ELR (cell line): ENCODE measurements around the gene CD68.
"Not testable (repeated sequence)": the region's sequence is repeated elsewhere in the genome, so short reads cannot be mapped to it uniquely, and the experiment has no call there.

Source experiments
- DNase-seq: peaks from one replicate; pipeline ENCODE4 v3.0.0-alpha.2; 2015; ENCODE audit warnings: low read depth

Gene CD68

DNA sequence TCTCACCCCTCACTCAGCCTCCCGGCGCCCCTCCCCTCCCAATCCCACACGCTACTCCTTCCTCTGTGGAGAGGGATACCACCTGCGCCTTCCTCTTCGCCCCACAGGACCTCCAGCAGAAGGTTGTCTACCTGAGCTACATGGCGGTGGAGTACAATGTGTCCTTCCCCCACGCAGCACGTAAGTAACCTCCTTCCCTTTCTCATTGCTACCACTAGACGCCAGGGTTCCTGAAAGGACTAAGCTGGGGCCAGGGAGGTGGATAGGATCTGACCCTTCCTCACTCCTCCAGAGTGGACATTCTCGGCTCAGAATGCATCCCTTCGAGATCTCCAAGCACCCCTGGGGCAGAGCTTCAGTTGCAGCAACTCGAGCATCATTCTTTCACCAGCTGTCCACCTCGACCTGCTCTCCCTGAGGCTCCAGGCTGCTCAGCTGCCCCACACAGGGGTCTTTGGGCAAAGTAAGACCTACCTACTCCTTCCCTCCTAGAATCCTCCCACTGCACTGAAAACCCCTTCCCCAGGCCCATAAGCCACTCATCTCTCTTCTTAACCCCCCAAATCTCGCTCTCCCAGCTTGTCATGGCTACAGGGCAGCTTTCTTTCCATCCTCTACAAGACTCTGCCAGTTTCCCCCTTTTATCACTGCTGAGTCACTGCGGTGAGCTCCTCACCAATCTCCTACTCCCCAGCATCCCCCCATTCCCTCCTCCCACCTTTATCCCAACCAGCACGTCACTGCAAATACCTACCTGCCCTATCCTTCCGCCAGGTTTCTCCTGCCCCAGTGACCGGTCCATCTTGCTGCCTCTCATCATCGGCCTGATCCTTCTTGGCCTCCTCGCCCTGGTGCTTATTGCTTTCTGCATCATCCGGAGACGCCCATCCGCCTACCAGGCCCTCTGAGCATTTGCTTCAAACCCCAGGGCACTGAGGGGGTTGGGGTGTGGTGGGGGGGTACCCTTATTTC, 1.5 kb downstream of the CD68 start:
- no peak for DNase-seq

DNA sequence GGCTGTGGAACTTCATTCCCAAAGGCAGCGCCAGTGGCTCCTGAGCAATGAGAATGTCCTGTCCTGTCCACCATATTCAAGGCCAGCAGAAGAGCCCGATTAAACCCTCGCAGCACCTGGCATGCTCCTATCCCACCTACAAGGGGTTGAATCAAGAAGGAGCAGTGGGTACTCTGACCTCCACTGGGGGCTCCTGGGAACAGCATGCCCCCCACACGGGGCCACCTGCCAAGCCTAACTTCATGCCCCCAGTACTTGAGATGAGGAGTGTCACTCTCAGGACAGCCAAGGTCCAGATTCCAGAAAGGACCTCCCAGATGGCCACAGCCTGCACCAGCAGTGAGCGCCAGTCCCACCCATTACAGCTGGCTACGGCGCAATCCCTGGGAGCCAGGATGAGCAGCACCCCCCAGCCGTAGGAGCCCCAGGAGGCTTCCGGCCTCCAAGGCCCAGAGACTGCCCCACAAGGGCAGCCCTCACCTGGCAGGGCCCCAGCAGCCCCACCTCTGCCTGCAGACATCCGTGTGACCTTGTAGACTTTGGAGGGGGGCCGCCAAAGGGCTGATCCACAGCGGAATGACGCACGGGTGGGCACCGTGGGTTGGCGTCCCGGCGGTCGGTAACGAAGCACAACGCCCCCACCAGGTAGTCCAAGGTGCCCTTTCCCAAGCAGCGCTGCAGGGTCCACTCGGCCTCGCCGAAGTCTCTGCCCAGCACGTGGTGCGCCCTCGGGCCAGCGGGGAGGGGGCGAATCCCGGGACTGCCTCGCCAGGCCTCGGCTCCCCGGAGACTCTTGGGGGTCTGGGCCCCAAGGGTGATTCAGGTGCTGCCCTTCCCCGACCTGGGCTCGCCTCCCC, 3.2 kb downstream of the CD68 start:
- DNase-seq: no peak

GRCh38 chr17:7583253-7584109, 4.0 kb downstream of the CD68 start, which contains the start of gene MPDU1:
Gene MPDU1 (plus strand): TSS chr17:7583852. CDS start chr17:7583863, 11 bp downstream.
- DNase-seq: peak; percentile 97

- peak; percentile 68 for DNase-seq
Observed at GRCh38 chr17:7586673-7587419, 7.4 kb downstream of the CD68 start.

DNA sequence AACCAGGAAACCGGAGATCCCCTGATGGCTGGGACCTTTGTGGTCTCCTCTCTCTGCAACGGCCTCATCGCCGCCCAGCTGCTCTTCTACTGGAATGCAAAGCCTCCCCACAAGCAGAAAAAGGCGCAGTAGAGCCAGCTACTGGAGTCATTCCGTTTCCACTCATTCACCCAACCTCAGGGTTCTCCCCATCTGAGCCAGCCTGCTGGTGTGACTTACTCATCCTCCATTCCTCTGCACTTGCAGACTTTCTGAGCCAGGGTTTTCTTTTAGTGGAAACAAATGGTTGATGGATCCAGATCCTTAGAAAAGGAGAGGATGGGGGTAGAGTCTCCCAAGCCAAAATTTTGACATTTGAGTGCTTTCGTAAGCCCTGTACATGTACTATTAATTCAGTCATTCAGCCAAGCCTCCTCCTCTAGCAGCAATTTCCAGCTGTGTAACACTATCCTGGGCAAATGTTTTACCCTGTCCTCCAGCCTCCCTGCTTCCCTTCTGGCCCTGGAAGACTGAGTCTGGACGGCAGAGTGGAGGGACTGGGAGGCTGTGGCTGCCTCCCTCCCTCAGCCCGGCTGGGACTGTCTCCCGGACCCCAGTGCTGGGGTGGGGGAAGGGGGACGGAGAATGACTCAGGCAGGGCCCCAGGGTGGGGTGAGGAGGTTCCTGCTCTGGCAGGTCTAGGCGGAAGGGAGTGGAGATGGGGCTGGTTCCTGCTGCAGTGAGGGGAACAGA, 8.1 kb downstream of the CD68 start:
- peak; percentile 97 for DNase-seq

DNA sequence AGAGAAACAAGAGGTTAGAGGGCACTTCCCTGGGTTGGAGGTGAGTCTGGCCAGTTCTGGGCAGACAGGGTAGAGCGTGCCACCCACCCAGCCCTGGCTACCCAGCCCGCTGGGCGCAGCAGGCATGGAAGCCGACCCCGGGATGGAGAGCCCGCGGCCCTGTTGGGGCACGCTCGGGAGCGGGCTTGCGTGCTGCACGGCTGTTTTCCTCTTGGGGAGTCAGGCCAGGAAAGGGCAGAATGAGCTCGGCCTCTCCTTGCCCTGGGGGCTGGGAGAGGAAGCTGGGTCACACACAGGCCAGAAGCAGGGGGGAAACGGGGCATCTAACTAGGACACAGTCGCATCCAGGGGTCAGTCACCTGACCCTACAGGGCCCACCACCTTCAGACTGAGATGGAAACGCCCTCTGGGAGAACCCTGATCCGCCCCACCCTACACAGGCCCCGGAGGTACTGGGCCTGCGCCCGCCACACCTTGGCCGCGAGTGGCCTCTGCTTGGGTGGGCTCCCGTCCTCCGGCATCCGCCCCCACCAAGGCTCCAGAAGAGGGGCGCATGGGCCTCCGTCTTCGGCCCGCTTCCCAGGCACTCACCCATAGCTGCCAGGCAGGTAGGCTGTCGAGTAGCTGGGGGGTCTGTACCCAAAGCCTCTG, 9.2 kb downstream of the CD68 start:
- DNase-seq: peak; percentile 52

DNA sequence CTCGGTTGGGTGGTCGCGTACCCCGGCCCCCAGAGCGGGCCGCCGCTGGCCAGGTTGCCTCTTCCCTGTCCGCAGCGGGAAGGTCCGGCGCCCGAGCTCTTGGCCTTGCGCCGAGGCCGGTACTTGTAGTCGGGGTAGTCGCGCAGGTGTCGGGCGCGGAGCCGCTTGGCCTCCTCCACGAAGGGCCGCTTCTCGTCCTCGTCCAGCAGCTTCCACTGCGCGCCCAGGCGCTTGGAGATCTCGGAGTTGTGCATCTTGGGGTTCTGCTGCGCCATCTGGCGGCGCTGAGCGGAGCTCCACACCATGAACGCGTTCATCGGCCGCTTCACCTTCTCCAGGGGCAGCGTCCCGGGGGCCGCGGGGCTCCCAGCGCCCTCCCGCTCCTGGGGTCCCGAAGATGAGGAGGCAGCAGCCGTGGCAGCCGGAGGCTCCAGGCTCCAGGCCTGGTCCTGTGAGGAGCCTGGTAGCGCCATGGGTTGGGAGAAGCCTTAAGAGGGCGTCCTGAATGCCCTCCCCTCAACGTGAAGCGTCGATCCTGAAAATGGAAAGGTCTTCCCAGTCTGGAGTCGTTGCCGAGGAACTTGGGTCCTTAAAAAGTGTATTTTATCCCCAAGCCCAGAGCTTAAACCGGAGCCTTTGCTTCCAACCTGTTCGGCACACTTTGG, 9.9 kb downstream of the CD68 start:
- DNase-seq: peak; percentile 94

DNA sequence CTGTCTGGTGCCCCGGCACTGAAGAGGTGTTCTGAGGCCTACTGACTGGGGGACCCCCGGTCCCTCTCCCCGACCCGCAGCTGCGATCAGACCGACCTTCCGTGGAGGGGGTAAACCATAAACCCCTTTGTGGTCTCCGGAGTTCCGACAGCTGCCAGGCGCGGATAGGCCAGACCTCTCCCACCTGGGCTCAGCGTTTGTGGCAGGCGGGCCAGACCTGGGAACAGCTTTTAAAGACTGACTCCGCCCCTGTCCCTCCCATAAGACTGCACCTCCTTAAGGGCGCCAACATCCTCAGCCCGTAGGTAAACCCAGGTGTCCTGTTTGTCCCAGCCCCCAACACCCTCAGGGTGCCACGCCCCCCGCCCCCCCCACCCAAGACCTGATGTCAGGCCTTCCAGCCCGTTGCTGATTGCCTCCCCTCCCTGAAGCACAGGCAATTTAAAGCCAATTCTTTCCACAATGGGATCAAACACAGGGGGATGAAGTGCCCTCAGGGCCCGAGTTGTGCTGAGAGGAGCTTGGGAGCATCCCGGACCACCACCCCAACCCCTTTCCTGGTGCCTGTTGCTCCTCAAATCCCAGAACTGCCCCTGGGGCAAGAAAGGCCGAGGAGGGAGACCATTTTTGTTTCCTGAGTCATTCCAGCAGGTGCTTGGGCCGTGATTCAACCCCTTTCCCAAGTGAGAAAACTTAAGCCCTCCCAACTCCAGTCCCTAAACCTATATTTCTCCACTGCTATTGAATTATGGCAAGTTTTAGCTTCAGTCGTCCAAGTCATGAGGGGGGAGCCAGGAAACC, 10.7 kb downstream of the CD68 start, which contains the start of gene SOX15:
TSS of gene SOX15 (minus strand) at position 204 of the 801 bp plus-strand sequence. CDS start 418 bp downstream, outside the sequence.
- peak; percentile 91 for DNase-seq

DNA sequence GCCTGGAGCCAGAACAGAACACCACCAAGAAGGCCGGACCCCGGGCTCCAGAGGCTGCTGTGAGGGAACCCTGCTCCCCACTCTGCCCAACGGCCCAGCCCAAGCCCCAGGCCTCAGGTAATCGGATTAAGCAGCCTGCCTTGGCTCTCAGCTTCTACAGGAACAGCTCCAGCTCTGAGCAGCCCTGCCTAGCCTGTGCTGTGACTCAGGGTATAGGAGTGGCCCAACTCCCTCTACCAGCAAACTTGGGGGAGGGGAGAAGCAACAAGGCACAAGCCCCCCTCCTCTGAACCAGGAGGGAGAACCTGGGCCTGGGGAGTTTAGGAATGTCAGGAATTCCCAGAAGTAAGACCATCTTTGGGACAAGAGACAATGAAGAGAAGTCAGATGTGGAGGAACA, 11.3 kb downstream of the CD68 start:
- peak; percentile 85 for DNase-seq

DNA sequence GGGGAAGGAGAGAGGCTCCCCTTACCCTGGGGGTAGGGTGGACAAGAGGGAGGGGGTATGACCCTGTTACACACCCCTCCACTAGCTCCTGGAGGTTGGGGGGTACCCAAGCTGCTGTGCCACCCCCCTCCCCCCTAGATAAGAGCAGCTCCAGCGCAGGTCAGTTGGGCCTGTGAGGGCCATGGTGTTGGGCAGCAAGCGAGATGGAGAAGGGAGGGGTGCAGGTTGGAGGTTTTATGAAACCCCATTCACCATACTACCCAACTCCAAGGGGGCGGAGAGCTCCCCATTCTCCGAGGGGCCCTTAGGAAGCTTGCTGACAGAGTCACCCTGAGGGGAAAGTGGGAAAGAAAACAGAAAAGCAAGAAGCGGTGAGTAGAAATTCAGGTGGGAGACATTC, 12.2 kb downstream of the CD68 start:
- DNase-seq: no peak

GRCh38 chr17:7592422-7593021, 13.1 kb downstream of the CD68 start:
- DNase-seq: no peak

DNA sequence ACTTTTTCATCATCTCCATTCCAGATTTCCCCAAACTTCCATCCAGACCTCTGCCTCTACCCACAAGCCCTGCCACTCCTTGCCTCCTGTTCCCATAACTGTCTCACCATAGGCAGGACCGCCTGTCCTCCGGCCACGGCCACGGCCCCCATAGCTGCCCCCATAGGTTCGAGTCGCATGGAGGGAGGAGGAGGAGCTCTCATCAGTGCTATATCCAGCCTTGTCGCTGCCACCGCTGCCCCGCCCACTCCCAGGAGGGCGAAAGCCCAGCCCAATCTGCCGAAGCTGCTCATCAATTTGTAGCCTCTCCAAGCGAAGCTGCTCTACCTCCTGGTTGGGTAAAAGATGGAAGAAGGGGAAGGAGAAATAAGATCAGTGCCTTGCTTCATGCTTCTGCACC, 13.9 kb downstream of the CD68 start:
- no peak for DNase-seq

DNA sequence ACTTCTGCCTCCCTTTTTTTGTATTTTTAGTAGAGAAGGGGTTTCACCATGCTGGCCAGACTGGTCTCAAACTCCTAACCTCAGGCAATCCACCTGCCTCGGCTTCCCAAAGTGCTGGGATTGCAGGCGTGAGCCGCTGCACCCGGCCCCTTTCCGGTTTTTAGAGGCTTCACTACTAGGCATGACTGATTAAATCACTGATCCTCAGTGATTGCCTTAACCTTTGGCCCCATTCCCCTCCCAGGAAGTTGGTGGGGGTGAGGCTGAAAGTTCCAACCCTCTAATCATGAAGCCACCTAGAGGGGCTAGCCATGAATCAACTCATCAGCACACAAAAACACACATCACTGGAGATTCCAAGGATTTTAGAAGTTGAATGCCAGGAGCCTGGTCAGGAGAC, 18.1 kb downstream of the CD68 start:
- not testable (repeated sequence) for DNase-seq

DNA sequence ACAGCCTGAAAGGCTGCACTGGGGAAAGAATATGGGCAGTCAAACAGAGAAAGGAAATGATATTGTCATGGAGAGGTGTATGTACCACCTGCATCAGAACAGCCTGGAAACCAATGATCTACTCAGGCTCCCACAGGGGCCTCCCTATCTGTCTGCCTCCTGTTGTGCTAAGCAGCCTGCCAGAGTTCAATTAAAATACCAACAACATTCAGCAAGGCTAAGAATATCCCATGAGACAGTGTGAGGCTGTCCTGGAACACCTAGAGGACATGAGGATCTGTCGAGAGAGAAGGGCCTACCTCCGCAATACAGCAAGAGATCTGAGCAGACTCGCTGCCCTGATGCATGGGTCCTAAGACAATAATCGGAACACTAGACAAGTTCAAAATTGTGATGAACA, 26.8 kb downstream of the CD68 start:
- DNase-seq: no peak

GRCh38 chr17:7610641-7611040, 31.2 kb downstream of the CD68 start:
- no peak for DNase-seq

GRCh38 chr17:7611635-7612293, 32.3 kb downstream of the CD68 start:
- no peak for DNase-seq

DNA sequence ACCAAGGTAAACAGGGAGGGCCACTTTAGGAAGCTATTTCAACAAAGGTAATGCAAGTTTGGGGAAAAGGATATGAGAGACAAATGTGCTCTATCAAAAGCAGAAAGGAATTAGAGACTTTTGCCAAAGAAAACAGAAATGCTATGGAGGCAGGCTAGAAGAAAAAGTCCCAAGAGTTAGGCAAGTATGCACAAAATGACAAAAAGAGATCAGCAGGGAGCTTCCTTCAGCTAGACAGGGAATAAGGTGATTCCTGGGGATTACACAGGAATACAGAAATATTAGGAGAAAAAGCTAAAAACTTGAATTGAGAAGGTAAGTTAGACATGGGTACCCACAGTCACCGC, 32.8 kb downstream of the CD68 start:
- DNase-seq: no peak
